Sciatic nerve (tissue), 2 donors: ENCODE data around the gene CYLD. TPM values are rescaled to one million over a fixed set of nuclear protein-coding genes. Genes with fewer than 3 reads are reported as not detected.

Source experiments
- ATAC-seq: fragments of 200-7000 bp; cut with Tn5 transposase; one replicate; pipeline ENCODE4 v1.9.1; 2020; ENCODE audit warnings: mild to moderate bottlenecking, moderate library complexity
- DNase-seq: peaks from one replicate; pipeline ENCODE4 v3.0.0-alpha.2; 2020; ENCODE audit warnings: low spot score
- intact Hi-C: fragments of 100-400 bp; cut with DNase I; formaldehyde crosslinking; loops from one replicate; pipeline ENCODE4 v1.14.2; 2022
- total RNA-seq: library from RNA; stranded (reverse); fragmentation: NEBNext Ultra II Directional; extraction: Animal tissue kit (Norgen Biotek cat#: 25700); gene quantifications from one replicate; pipeline ENCODE4 v1.2.1, GENCODE V29; 2021
- donor health status: DM: no; HTN: no; CAD: no.
- donor health status: DM: no; HTN: no; CAD: no.

The CYLD gene
- total RNA-seq, 1 donor from 2014 or later, result 52.2 TPM

DNA sequence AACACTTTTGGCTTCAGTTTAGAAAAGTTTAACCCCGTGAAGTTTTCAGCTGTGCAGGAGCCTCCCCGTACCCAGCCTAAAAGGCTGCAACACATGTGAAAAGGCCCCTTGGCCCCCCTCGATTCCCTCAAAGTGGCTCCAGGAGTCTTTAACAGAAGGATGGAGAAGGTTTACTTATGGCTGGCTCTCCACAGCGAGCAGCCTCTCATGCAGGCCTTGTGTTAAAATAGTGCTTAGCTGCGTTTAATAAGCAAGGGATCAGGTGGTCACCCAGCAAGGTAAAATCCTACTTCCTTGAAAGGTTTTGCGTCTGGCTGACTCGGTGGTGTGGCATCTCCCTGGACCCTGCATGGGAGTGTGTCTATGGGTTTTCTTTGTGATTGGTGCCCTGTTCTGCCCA lies 8.4 kb upstream of the CYLD start:
- DNase-seq (no peak), ATAC-seq (no peak)
- intact Hi-C loops, result no loop called here

DNA sequence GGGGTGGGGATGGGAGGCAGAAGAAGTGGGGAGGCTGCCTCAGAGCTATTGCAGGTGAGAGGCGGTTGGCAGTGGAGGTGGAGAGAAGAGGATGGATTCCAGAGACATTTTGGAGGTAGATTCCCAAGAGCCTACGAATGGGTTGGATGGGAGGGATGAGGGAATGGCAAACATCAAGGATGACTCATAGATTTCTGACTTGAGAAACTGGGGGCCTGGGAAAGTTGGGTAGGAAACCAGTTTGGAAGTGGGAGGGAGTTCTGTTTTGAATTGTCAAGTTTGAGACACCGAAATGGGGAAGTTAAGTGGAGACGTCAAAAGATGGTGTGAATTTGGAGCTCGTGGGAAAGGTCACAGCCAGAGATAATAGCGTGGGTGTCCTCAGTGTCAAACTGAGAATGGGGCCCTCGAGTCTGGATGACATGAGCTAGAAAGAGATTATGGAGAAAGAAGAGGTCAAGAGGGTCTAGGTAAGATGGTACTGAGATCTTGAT lies 6.2 kb upstream of the CYLD start:
- no peak for ATAC-seq
- DNase-seq, result no peak
- intact Hi-C loops, result no loop called here

DNA sequence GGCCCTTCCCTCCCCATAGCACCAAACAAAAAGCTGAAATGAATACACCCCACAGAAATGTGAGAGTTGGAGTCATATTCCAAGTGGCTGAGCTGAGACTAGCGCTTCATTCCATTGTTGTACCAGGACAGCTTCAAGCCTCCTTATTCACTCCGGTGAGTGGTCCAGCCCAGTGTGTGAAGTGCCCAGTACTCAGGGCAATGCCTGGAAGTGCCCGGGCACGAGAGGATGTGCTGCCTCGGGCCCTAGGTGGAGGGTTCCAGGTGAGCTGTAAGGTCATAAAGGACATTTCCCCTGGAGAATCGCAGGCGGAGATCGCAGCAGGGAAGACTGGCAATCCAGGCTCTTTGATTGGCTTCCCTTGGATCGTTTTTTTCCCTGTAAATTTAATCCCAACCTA lies 5.4 kb upstream of the CYLD start:
- ATAC-seq, result no peak
- intact Hi-C loops, result no loop called here
- DNase-seq, result no peak

DNA sequence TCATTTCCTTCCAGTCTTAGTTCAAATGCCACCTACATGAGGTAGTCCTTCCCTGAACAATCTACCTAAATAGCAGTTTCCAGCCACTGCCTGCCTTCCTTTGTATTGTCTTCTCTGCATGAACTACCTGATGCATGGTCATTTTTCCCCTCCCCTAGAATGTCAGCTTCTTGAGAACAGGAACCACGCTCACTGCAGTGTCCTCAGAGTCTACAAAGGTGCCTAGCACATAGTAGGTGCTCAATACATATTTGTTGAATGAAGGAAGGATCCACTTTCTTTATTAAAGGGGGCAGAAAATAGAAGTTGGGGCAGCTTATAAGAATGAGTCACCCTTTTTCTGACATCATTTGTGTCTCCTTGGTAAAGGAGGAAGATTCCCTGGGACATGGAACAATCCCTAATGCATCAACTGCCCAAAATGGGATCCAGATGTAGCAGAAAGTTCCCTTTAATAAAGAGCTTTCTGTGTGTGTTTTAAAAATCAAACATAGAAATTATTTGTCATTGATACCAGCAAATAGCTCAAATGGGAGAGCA lies 4.4 kb upstream of the CYLD start:
- no peak for ATAC-seq
- no peak for DNase-seq
- intact Hi-C loops, result no loop called here

DNA sequence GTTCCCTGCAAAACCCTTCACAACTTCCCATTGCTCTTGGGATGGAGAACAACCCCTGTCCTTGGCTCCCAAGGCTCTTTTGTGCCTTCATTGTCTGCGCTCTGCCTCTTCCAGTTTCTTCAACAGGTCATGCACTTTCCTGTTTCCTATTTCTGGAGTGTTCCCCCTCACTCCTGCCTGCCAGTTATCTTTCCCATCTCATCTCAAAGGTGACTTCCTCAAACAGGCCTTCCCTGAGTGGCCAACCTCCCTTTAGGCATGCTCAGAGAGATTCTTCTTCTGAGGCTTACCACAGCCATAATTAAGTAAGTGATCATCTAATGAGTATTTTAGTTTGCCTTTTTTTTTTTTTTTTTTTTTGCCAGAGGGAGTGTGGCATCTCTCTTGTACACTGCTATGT lies 2.9 kb upstream of the CYLD start:
- no peak for ATAC-seq
- no peak for DNase-seq
- intact Hi-C loops, result no loop called here

DNA sequence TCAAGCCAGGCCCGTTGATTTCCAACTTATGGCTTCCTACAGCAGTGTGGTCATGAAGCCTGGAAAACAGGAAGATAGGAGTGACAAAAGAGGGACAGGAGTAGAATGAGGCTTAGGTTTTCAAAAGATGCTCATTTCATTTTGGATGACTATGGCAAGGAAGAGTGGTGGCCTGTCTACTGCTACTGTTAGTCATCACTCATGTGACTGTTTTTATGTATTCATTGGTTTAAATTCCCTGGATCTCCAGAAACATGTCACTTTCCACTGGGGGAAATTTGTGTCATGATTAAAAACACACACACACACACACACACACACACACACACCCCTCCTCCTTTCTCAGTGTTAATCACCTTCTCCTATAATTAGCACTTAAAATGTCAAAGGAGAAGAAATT lies 1.1 kb upstream of the CYLD start:
- ATAC-seq (no peak), DNase-seq (no peak)
- intact Hi-C loops, result no loop called here

DNA sequence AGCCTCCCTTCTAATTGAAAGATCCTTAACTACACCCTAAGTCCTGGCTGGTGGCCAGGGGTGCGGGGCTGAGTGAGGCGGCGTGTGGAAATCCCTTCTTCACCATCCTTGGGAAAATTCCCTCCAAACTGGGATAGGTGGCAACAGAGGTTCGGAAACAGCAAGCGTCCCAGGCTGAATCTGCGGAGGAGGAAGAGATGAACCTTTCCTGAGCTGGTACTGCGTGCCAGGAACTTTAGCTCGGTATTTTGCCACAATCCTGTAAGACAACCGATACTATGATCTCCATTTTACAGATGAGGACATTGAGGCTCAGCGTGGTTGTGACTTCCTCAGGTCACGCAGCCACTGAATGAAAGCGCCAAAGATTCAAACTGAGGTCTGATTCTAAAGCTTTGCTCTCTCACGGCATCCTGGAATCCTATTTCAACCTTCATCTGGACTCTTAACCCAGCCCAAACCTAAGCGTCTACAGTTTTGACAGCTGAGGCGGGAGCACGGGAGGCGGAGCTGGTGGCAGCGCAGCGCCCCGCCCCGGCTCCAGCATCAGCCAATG lies 583 bp upstream of the CYLD start:
- peak; percentile 67 for DNase-seq
- intact Hi-C loops, result no loop called here
- ATAC-seq, result no peak

DNA sequence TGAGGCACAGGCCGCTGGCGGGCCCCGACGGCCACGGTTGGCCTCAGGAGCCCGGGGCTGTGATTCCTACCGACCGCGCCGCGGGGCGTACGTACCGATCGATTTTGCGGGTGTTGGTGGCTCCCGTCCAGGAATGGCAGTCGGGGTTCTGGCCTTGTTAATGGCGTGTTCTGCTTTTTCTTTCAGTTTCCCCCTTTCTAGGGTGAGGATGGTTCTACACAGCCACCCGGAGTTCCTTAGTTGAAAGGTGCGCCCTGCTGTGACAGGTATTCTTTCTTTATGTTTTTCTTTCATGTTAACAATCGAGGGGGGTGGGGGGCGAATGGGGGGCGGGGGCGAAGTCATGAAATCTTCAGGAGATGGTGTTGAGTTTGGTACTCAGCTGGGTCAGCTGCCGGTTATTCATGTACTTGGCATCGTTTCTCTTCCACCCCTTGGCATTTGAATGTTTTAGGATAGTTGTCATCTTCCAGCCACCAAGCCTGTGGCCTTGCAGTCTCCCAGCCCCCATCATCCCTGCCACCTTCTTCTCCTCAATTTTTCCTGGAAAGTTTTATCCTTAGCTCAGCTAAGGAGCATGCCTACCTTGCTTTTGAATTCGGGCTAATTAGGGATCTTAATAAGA lies 802 bp downstream of the CYLD start:
- ATAC-seq (no peak), DNase-seq (peak; percentile 66)
- intact Hi-C loops, result no loop called here

DNA sequence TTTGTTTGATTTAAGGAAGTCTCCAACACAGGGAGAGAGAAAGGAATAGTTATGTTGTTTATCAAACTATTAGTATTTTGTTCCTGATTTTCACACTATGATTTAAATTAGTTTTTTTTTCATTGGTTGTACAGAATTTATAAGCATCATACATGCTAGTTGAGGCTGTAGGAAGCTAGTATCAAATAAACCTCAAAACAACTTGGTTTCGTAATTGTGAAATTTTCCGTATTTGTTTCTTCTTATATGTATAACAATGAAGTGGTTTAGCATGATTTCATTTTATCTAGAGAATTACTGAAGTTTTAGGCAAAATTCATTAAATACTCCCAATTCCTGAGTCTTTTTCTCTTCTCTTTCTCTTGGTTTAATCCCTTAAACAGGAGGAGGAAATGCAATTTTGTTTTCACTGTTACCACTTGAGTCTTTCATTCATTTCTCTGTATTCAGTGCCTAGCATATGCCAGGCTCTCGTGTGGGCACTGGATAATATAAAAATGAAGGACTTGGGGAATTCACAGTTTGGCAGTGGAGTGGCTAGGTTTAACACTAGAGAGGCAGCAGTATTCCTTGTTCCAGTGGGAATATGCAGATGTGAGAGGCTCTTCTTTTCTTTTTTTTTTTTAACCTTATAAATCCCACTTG lies 1.8 kb downstream of the CYLD start:
- DNase-seq, result no peak
- intact Hi-C loops, result no loop called here
- no peak for ATAC-seq

DNA sequence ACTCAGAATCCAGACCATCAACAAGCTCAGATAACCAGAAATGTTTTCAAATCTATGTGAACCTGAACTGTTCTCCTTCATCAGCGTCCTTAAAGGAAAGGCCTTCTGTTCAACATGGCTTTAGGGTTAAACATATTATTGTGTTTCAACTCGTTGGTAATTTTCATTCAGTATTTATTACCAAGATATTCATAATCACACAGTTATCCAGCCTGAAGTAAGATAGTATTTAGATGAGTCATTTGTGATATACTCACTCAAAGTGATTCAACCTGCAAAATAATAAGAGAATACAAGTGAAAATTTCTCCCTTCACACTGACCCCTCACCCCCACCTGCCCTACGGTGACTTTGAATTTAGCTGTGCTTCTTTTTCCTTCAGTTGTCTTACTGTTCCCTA lies 3.0 kb downstream of the CYLD start:
- DNase-seq (no peak), ATAC-seq (no peak)
- intact Hi-C loops, result no loop called here

DNA sequence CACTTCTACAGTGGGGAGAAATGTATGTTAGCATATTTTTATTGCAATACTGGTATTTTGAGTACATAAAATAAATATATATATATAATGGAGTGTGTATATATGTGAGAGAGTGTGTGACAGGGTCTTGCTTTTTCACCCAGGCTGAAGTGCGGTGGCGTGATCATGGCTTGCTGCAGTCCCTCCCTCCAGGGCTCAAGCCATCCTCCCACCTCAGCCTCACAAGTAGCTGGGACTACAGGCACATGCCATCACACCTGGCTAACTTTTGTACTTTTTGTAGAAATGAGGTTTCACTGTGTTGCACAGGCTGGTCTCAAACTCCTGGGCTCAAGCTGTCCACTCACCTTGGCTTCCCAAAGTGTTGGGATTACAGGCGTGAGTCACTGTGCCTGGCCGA lies 4.1 kb downstream of the CYLD start:
- ATAC-seq, result no peak
- intact Hi-C loops, result no loop called here
- DNase-seq, result no peak

DNA sequence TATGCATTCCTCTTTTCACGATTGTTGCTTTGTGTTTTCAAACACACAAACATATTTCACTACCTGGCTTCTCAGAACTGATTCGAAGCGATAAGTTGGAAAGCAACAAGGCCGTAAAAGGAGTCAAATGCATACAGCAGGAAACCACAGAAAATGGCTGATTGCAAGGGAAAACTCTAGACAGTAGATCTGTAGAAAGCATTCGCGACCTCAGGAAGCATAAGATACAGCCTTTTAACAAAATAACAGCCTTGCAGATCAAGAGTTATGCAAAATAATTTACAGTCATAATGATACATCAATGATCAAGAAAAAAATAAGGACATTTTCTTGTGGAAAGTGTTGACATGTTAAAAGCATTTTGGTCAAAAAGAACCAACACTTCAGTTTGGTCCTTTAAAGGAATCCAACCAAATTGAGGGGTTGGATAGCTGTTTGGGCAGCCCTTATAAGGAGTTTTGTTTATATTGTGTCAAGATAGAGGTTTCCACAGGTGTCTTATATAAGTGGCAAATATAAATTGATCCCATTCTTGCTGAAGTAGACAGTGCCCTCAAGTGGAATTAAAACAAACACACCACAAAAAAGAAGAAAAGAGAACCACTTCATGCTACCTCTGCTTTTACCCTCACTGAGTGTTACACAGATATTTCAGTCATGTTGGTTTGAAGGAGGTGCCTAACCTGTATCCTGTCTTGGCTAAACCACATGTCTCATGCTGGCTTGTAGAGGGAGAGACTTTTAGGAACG lies 5.5 kb downstream of the CYLD start:
- ATAC-seq (peak; percentile 41), DNase-seq (no peak)
- intact Hi-C loops, result no loop called here

DNA sequence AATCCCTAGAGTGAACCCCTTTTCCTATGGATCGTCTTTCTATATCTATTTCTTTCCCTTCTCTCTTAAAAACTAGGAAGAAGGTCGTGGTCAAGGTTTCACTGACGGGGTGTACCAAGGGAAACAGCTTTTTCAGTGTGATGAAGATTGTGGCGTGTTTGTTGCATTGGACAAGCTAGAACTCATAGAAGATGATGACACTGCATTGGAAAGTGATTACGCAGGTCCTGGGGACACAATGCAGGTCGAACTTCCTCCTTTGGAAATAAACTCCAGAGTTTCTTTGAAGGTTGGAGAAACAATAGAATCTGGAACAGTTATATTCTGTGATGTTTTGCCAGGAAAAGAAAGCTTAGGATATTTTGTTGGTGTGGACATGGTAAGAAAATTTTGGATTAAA lies 9.6 kb downstream of the CYLD start:
- intact Hi-C loops, result no loop called here
- ATAC-seq, result no peak

DNA sequence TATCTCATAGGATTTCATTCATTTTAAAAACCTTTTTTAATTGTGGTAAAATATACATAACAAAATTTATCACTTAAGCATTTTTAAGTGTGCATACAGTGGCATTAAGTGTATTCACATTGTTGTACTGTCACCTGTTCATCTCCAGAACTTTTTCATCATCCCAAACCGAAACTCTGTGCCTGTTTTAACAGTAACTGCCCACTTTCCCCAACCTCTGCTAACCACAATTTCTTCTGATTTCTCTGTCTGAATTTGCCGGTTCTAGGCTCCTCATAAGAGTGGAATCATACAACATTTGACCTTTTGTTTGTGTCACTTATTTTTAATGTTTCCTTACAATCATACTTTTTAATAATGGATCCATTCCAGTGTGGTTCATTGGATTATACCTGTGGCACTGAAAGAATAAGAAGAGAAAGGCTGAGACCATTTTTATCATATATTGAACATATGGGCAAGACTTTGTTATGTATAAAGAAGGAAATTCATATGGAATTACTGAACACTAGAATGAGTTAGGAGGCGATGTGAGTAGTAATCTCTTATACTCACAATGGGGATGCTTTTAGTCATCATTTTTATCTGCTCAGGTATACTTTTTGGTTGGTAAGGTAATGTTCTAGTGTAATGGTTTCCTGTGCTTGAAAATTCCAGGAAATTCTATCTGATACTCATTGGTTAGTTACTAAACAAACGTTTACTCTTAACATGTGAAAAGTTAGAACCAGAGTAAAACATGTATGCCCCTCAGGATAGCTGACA lies 10.8 kb downstream of the CYLD start:
- DNase-seq (no peak), ATAC-seq (no peak)
- intact Hi-C loops, result no loop called here

More for the DNA sequence above, 9.6 kb downstream of the CYLD start:
- no peak for DNase-seq

DNA sequence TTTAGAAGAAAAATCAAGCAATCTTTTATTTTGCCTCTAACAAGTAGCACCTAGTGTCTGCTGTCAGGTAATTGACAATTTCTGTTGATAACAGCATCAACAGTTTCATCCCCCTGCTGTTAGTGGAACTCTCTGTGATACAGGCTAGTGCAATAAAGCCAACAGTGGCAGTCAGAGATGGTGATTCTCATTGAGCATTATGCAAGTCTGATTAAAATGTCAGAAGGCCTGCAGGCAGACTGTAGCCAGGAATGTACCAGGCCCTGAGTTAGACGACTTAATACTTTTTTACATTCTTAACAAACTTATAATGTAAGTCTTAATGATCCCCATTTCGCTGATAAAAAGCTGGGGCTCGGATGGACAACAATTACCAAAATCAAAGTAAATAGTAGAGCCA lies 14.6 kb downstream of the CYLD start:
- intact Hi-C loops, result no loop called here
- no peak for ATAC-seq
- no peak for DNase-seq

DNA sequence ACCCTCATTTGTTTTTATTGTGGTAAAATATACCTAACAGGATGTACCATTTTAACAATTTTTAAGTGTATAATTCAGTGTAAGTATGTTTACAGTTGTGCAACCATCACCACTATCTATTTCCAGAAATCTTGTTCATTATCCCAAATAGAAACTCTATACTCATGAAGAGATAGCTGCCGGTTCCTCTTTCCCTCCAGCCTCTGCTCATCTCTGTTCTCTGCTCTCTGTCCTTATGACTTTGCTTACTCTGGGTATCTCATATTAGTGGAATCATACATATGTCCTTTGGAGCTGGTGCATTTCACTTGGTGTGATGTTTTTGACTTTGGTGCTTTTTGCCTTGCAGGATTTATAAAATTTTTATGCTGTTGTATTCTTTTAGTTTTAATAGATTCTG lies 19.4 kb downstream of the CYLD start:
- DNase-seq (no peak), ATAC-seq (no peak)
- intact Hi-C loops, result no loop called here

DNA sequence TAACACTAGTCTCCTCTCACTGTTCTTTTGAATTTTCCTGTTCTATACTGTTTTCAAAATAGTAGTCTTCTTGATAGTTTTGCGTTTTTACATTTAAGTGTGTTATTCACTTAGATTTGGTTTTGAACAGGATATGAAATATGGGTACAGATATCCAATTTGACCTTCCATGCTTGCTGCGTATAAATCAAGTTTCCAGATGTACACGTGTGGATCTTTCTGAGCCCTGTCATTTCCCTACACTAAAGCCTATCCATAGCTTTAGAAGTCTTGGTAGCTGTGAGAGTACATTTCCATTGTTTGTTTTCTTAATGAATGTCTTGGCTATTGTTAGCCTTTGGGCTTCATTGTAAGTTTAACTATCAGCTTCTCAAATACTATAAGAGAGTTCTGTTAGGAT lies 20.4 kb downstream of the CYLD start:
- ATAC-seq, result no peak
- intact Hi-C loops, result no loop called here

DNA sequence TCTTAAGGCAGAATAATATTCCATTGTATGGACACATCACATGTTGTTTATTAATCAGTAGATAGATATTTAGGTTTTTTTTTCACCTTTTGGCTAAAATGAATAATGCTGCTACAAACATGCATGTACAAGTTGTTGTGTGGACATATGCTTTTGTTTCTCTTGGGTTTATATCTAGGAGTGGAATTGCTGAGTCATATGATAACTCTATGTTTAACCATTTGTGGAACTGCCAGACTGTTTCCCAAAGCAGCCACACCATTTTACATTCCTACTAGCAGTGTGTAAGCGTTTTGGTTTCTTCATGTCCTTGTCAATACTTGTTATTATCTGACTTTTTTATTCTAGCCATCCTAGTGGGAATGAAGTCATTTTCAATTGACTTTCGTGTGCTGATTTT lies 21.3 kb downstream of the CYLD start:
- ATAC-seq (no peak), DNase-seq (no peak)

More for the DNA sequence above, 20.4 kb downstream of the CYLD start:
- no peak for DNase-seq

DNA sequence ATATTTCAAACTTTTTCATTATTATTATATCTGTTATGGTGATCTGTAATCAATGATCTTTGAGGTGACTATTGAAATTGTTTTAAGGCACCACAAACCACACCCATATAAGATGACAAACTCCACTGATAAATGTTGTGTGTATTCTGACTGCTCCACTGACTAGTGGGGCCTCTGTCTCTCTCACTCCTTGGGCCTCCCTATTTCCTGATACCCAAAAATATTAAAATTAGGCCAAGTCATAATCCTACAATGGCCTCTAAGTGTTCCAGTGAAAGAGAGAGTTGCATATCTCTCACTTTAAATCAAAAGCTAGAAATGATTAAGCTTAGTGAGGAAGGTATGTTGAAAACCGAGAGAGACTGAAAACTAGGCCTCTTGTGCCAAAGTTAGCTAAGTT lies 23.4 kb downstream of the CYLD start:
- intact Hi-C loops, result no loop called here
- DNase-seq (no peak), ATAC-seq (no peak)

More for the DNA sequence above, 21.3 kb downstream of the CYLD start:
- intact Hi-C loops, result no loop called here
